Endothelial cell of umbilical vein (primary cell): ENCODE measurements around the gene SHFL. TPM values are rescaled to one million over a fixed set of nuclear protein-coding genes. Genes with fewer than 3 reads are reported as not detected.

Source experiments
- BruUV-seq: library from RNA; stranded (reverse); fragments of 400-500 nt; replicated peaks from 2 replicates; lab custom pipeline; 2021; lab: Mats Ljungman, UMichigan
- CTCF ChIA-PET: fragments of 300-600, 350-600 bp; sonication (Branson Sonifier 250); formaldehyde crosslinking; loops from one replicate; lab custom pipeline; 2021; ENCODE audit warnings: antibody characterized with exemption, inconsistent platforms; lab: Charles Lee
- POLR2A ChIA-PET: fragments of 300-600, 350-600 bp; sonication (Branson Sonifier 250); formaldehyde crosslinking; loops from one replicate; lab custom pipeline; 2021; ENCODE audit warnings: antibody characterized with exemption, inconsistent platforms; lab: Charles Lee
- DNase-seq: peaks from one replicate; pipeline ENCODE4 v3.0.0-alpha.2; 2011; ENCODE audit warnings: low read depth, low spot score
- FAIRE-seq: peaks from 2 replicates; lab custom pipeline; 2011; peaks lifted over from hg19 to GRCh38; lab: Jason Lieb, UNC
- H2AFZ ChIP-seq: 2 replicates; pipeline ENCODE4 v1.6.0; 2012; ENCODE audit warnings: low read depth, low read length, control low read depth, inconsistent platforms
- H3K27ac ChIP-seq: 2 replicates; pipeline ENCODE4 v1.5.1; 2011; ENCODE audit warnings: low read depth, mild to moderate bottlenecking, control low read depth, low read length, moderate library complexity; ENCODE audit not compliant: insufficient read depth
- H3K27me3 ChIP-seq, 2 experiments: 2 replicates each; pipeline versions ENCODE4 v1.6.0 to v1.6.1; 2011; ENCODE audit warnings: low read length in 2 of 2, mixed read lengths in 1 of 2; ENCODE audit not compliant: control insufficient read depth in 2 of 2, insufficient read depth in 2 of 2
- H3K36me3 ChIP-seq, 2 experiments: 2 replicates in 1 of 2; 3 replicates in 1 of 2; pipeline ENCODE4 v1.5.1; 2011; ENCODE audit warnings: low read length in 2 of 2, mild to moderate bottlenecking in 1 of 2, moderate library complexity in 1 of 2; ENCODE audit not compliant: control insufficient read depth in 2 of 2, insufficient read depth in 2 of 2; ENCODE audit errors: extremely low read depth in 1 of 2
- H3K4me1 ChIP-seq: 3 replicates; pipeline ENCODE4 v1.5.1; 2011; ENCODE audit warnings: mild to moderate bottlenecking, low read length; ENCODE audit not compliant: control insufficient read depth, insufficient read depth; ENCODE audit errors: extremely low read depth
- H3K4me2 ChIP-seq: 2 replicates; pipeline ENCODE4 v1.6.1; 2011; ENCODE audit warnings: low read length, control low read depth, mixed read lengths; ENCODE audit not compliant: insufficient read depth
- H3K4me3 ChIP-seq, 3 experiments: fragments of 200-600 bp in 1 of 3; sonication (generic), shearing (Covaris generic) in 1 of 3; replicated peaks in 1 of 3; 2 replicates each; pipeline ENCODE4 v1.5.1; 2011 to 2016; ENCODE audit warnings: control low read depth in 3 of 3, low read length in 3 of 3, mild to moderate bottlenecking in 2 of 3, inconsistent platforms in 1 of 3, low read depth in 1 of 3, moderate library complexity in 1 of 3; ENCODE audit not compliant: insufficient read depth in 1 of 3
- H3K79me2 ChIP-seq: 2 replicates; pipeline ENCODE4 v1.6.0; 2012; ENCODE audit warnings: low read length, inconsistent platforms; ENCODE audit not compliant: control insufficient read depth, insufficient read depth
- H3K9ac ChIP-seq: replicated peaks from 2 replicates; pipeline ENCODE3; 2011; ENCODE audit warnings: low read length, control low read depth; ENCODE audit not compliant: insufficient read depth; ENCODE audit errors: extremely low read depth
- H3K9me1 ChIP-seq: replicated peaks from 3 replicates; pipeline ENCODE4 v1.6.0; 2011; ENCODE audit warnings: mild to moderate bottlenecking, low read length; ENCODE audit not compliant: control insufficient read depth, insufficient read depth; ENCODE audit errors: extremely low read depth
- H3K9me3 ChIP-seq: replicated peaks from 2 replicates; pipeline ENCODE4 v1.5.1; 2012; ENCODE audit warnings: low read length, inconsistent platforms; ENCODE audit not compliant: control insufficient read depth, insufficient read depth
- H4K20me1 ChIP-seq: replicated peaks from 2 replicates; pipeline ENCODE3; 2011; ENCODE audit warnings: mild to moderate bottlenecking, low read length; ENCODE audit not compliant: control insufficient read depth, insufficient read depth; ENCODE audit errors: extremely low read depth
- EZH2 ChIP-seq: IDR thresholded peaks from 2 replicates; pipeline ENCODE4 v1.6.1; 2012; ENCODE audit warnings: borderline replicate concordance, low read depth, mild to moderate bottlenecking, moderate library complexity, low read length, inconsistent platforms; ENCODE audit not compliant: severe bottlenecking
- FOS ChIP-seq: IDR thresholded peaks from 2 replicates; pipeline ENCODE4 v1.6.1; 2011; ENCODE audit warnings: mild to moderate bottlenecking, low read length, moderate library complexity, borderline replicate concordance; ENCODE audit not compliant: insufficient read depth
- GATA2 ChIP-seq: IDR thresholded peaks from 2 replicates; pipeline ENCODE4 v1.7.0; 2011; ENCODE audit warnings: low read depth, mild to moderate bottlenecking, moderate library complexity, mixed read lengths, low read length; ENCODE audit not compliant: insufficient read length, insufficient read depth
- JUN ChIP-seq: IDR thresholded peaks from 2 replicates; pipeline ENCODE4 v1.6.1; 2011; ENCODE audit warnings: borderline replicate concordance, low read depth; ENCODE audit not compliant: insufficient read length, insufficient read depth
- MYC ChIP-seq: IDR thresholded peaks from one replicate; pipeline ENCODE4 v1.6.1; 2011; ENCODE audit warnings: mild to moderate bottlenecking, low read depth, low read length
- POLR2AphosphoS5 ChIP-seq: IDR thresholded peaks from 2 replicates; pipeline ENCODE4 v1.6.1; 2012; ENCODE audit warnings: low read depth, mild to moderate bottlenecking, control low read depth, low read length, moderate library complexity; ENCODE audit not compliant: insufficient read depth
- dilution Hi-C: fragments of 300-500 bp; cut with MboI; formaldehyde crosslinking; loops from one replicate; pipeline ENCODE4 v1.15.0; 2019; ENCODE audit warnings: low sequenced_read_pairs; ENCODE audit not compliant: extremely low pct_ligation_motif_present
- intact Hi-C: fragments of 100-400 bp; cut with micrococcal nuclease; formaldehyde crosslinking; loops from one replicate; pipeline ENCODE4 v1.10.0; 2022
- polyA plus RNA-seq, 4 experiments: library from polyadenylated mRNA; depleted of rRNA in 3 of 4; stranded (reverse) in 3 of 4; unstranded in 1 of 4; fragments of >200 nt; gene quantifications; 2 replicates each; pipeline versions ENCODE4 v1.2.1 to v1.2.3, GENCODE V29; 2011 to 2012; ENCODE audit warnings: missing spikeins in 1 of 4
- total RNA-seq: library from RNA; stranded (reverse); gene quantifications from 2 replicates; pipeline ENCODE4 v1.2.3, GENCODE V29; 2021
- TF ChIP-seq, protein P1 (sequence below): IDR thresholded peaks from 2 replicates; pipeline ENCODE4 v1.6.1; 2011; ENCODE audit not compliant: insufficient read depth, insufficient read length
- TF ChIP-seq, protein P2 (sequence below), 2 donors: IDR thresholded peaks; 1 replicate in 1 of 2; 2 replicates in 1 of 2; pipeline ENCODE4 v1.5.1; 2011; ENCODE audit warnings: low read length in 2 of 2, mild to moderate bottlenecking in 2 of 2, moderate library complexity in 2 of 2, control low read depth in 1 of 2, inconsistent platforms in 1 of 2, low read depth in 1 of 2; ENCODE audit not compliant: insufficient read depth in 1 of 2; ENCODE audit errors: extremely low read depth in 1 of 2

SHFL gene
- total and polyA plus RNA-seq, 2 donors (not counting 3 experiments of a cell fraction or from before 2014, with no cell fraction given): 34.4 to 36.9 TPM

DNA sequence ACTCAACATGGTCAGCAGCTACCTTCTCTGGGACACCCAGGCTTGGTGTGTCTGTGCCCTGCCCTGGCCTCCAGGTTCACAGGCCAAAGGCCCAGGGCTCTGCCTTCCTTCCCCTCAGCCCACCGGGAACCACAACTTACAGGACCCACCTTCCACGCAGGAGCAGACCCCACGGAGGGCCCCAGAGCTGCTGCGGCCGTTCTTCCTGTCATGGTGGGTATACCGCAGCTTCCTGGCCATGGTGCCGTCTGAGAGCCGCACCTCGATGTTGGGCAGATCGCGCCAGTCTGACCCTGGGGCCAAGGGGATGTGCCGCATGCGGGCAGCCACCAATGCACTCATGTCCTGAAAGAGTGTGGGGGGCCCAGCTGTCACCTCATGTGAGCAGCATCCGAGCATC lies 50.8 kb downstream of the SHFL start:
- BruUV-seq: no TSS peak
- Histone ChIP-seq H3K4me3 (no peak overlapping the region), H3K79me2 (no peaks in the 10 kb centered on the region), H2AFZ (no peak overlapping the region), H3K9ac (no peak overlapping the region), H3K4me2 (no peak overlapping the region), H3K4me1 (no peaks in the 10 kb centered on the region), H3K9me1 (no peaks in the 10 kb centered on the region), H4K20me1 (no peaks in the 10 kb centered on the region), H3K27me3 (no peaks in the 10 kb centered on the region), H3K27ac (no peak overlapping the region), H3K36me3 (peaks cover 10 to 63% of the 10 kb centered on the region in 2 experiments), H3K9me3 (no peaks in the 10 kb centered on the region)
- CTCF ChIA-PET: no interaction called here
- FAIRE-seq (no peak), DNase-seq (no peak)
- POLR2A ChIA-PET: no interaction called here
- no peak for TF ChIP-seq MYC
- TF ChIP-seq, protein P1, sequence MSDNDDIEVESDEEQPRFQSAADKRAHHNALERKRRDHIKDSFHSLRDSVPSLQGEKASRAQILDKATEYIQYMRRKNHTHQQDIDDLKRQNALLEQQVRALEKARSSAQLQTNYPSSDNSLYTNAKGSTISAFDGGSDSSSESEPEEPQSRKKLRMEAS: no peak
- no peak for TF ChIP-seq FOS
- TF ChIP-seq GATA2: no peak
- TF ChIP-seq JUN: no peak
- TF ChIP-seq, protein P2, sequence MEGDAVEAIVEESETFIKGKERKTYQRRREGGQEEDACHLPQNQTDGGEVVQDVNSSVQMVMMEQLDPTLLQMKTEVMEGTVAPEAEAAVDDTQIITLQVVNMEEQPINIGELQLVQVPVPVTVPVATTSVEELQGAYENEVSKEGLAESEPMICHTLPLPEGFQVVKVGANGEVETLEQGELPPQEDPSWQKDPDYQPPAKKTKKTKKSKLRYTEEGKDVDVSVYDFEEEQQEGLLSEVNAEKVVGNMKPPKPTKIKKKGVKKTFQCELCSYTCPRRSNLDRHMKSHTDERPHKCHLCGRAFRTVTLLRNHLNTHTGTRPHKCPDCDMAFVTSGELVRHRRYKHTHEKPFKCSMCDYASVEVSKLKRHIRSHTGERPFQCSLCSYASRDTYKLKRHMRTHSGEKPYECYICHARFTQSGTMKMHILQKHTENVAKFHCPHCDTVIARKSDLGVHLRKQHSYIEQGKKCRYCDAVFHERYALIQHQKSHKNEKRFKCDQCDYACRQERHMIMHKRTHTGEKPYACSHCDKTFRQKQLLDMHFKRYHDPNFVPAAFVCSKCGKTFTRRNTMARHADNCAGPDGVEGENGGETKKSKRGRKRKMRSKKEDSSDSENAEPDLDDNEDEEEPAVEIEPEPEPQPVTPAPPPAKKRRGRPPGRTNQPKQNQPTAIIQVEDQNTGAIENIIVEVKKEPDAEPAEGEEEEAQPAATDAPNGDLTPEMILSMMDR (IDR thresholded peaks at IDR 0.05; ENCODE audit: extremely low read depth in 1 of 2, insufficient read depth in 1 of 2, low read depth in 1 of 2, low read length in 2 of 2): no peak
- no peak for TF ChIP-seq POLR2AphosphoS5
- TF ChIP-seq EZH2: no peak
- intact Hi-C loops: no loop called here
- dilution Hi-C loops: no loop called here
